GM13977 (cell line): ENCODE results near the gene DOCK11.

Source experiments
- DNase-seq: peaks from one replicate; pipeline ENCODE4 v3.0.0; 2012; ENCODE audit warnings: low spot score
- in situ Hi-C: fragments of 300-500 bp; cut with MboI; formaldehyde crosslinking; loops from one replicate; pipeline ENCODE4 v1.12.0; 2022; ENCODE audit warnings: low sequenced_read_pairs, low pct_unique_long_range_greater_than_20kb, mixed read lengths, inconsistent platforms; ENCODE audit not compliant: unreplicated experiment
- TF ChIP-seq, protein P1 (sequence below): IDR thresholded peaks from 2 replicates; pipeline ENCODE4 v1.5.1; 2012; ENCODE audit warnings: mild to moderate bottlenecking, control low read depth; ENCODE audit not compliant: insufficient read depth; ENCODE audit errors: extremely low read depth, missing control alignments

DOCK11 gene

DNA sequence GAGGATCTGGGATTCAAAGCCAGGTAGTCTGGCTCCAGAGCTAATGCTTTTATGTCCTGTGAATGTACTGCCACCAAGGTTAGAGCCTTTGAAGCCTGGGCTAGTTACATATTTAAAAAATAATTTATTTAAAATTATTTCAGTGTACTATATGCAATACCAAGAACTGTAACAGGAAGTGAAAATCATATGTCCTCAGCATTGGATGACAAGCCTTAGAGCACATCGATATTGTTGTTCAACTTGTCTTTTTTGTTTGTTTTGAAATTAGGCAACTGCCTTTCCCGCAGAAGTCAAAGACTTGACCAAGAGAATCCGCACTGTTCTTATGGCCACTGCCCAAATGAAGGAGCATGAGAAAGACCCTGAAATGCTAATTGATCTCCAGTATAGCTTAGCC lies 158.7 kb downstream of the DOCK11 start:
- no peak for DNase-seq
- TF ChIP-seq, protein P1, sequence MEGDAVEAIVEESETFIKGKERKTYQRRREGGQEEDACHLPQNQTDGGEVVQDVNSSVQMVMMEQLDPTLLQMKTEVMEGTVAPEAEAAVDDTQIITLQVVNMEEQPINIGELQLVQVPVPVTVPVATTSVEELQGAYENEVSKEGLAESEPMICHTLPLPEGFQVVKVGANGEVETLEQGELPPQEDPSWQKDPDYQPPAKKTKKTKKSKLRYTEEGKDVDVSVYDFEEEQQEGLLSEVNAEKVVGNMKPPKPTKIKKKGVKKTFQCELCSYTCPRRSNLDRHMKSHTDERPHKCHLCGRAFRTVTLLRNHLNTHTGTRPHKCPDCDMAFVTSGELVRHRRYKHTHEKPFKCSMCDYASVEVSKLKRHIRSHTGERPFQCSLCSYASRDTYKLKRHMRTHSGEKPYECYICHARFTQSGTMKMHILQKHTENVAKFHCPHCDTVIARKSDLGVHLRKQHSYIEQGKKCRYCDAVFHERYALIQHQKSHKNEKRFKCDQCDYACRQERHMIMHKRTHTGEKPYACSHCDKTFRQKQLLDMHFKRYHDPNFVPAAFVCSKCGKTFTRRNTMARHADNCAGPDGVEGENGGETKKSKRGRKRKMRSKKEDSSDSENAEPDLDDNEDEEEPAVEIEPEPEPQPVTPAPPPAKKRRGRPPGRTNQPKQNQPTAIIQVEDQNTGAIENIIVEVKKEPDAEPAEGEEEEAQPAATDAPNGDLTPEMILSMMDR, result no peak
- in situ Hi-C loops, result no loop called here

DNA sequence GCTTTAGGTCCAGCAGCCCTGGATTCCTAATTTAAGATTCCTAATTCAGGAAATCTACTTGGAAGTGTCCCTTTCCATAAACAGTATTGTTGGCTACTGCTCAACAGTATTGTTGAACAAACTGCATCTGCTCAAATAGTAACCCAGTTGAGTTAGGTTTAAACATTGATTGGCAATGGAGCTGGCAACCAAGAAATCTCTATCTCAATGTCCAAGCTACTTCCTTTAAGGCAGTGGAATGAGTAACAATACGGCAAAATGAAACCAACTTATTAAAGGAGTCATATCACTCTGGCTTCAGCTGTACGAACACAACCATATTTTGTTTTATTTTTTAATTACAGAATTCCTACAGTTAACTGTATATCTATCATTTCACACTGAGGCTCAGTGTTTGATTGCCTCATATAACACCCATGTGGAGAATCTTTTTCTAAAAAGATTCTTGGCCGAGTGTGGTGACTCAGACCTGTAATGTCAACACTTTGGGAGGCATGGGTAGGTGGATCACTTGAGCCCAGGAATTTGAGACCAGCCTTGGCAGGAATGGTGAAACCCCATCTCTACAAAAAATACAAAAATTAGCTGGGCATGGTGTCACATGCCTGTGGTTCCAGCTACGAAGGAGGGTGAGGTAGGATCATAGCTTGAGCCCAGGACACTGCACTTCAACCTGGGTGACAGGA lies 160.1 kb downstream of the DOCK11 start:
- DNase-seq, result no peak
- TF ChIP-seq, protein P1, result no peak
- in situ Hi-C loops, result no loop called here

DNA sequence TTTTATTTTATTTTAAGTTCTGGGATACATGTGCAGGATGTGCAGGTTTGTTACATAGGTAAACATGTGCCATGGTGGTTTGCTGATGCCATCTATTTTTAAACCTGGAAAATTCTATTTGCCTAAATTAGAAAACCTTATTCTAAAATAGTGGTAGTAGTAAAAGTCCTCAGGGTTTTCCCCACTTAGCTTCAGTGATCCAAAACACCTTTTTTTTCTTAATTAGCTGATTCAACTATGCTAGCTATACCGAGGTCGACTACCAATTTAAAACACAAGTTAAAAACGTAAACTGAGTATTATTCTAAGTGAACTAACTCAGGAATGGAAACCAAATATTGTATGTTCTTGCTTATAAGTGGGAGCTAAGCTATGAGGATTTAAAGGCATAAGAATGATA lies 161.8 kb downstream of the DOCK11 start:
- TF ChIP-seq, protein P1, result no peak
- no peak for DNase-seq
- in situ Hi-C loops, result no loop called here

DNA sequence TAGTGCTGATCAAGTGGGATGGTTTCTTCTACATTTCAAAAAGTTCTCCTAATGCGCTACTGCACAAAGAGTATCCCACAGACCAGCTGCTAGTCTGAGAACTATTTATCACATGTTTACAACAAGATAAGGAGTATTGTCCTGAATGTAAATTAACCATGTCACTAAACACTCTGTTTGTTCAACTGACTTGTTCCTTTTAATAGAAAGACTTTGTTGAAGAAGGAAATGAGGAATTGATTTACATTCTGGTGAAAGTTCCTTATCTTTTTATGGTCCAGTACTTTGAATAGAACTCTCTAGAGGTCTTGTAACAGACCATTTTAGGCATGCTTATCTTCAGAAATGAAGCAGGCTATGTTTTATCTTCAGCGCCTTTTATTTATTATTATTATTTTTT lies 164.5 kb downstream of the DOCK11 start:
- in situ Hi-C loops, result no loop called here
- TF ChIP-seq, protein P1, result no peak
- DNase-seq, result no peak

DNA sequence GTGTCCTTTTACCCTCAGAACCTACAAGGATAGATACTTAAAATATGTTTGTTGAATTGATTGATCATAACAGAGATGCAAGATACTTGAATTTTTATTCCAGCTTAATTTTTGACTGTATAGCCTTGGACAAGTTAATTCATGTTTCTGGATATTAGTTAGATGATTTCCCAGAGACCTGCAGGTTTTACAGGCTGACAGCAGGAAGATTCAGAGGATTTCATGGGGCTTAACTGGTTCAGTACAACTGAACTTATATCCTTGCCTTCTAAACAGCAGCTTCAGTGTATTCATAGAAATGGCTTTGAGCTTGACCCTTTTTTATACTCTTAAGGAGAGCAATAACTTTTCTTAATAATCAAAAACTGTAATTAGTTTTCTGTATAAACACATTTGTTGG lies 169.6 kb downstream of the DOCK11 start:
- TF ChIP-seq, protein P1, result no peak
- no peak for DNase-seq
- in situ Hi-C loops, result no loop called here

DNA sequence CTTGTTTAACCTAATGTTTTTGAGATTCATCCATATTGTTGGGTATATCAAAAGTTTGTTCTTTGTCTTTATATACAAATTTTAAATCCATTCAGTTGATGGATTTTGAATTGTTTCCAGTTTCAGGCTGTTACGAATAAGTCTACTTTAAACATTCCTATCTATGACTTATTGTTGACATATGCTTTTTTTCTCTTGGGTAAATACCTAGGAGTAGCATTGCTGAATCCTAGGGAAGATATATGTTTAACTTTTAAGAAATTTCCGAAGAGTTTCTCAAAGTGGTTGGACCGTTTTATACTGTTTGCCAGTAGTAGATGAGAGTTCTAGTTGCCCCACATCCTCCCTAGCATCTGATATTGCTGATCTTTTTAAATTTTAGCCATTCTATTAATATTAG lies 170.9 kb downstream of the DOCK11 start:
- no peak for DNase-seq
- in situ Hi-C loops, result no loop called here
- TF ChIP-seq, protein P1, result no peak
